ENCODE results near the gene NR6A1. TPM values are rescaled to one million over a fixed set of nuclear protein-coding genes. Genes with fewer than 3 reads are reported as not detected.

Gene NR6A1
- polyA plus RNA-seq, 2 of the 4 experiments (the other 2 are of a cell fraction): 1.7 to 3.3 TPM

DNA sequence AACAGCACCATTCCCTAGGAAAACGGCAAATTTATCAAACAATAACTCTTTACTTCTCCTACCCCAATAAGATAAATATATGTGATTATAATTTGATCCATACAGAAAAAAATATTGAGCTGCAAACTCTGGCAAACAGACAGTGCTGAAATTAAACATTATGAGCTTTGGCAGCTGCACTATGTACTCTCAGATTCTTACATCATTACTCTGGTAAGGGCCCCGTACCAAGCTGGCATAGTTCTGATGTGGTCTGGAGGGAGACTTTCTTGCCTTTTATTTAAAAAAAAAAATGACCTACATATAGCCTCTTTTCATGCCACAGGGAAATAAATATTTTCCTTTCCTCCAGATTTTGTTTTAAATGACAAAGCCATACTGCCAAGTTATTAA lies 95.0 kb downstream of the NR6A1 start:
- Histone ChIP-seq H3K9me3 (no peaks in the 10 kb centered on the region), H3K4me2 (no peak overlapping the region), H3K4me3 (no peak overlapping the region), H3K4me1 (peaks cover 16% of the 10 kb centered on the region; the same call in 2 of the 3 replicates), H3K27ac (no peak overlapping the region)
- TF ChIP-seq SMC3 (IDR thresholded peaks at IDR 0.05) (no peak), ZNF302 (CRISPR knock-in tag; IDR thresholded peaks at IDR 0.05) (no peak), PHF8 (IDR thresholded peaks at IDR 0.05; ENCODE audit: borderline replicate concordance, low read depth) (no peak), CBX8 (IDR thresholded peaks at IDR 0.05) (no peak), NR3C1 (IDR thresholded peaks at IDR 0.05) (no peak), EHMT2 (IDR thresholded peaks at IDR 0.05; ENCODE audit: low read depth) (no peak), JUNB (IDR thresholded peaks at IDR 0.05) (no peak), ESRRA (IDR thresholded peaks at IDR 0.05; ENCODE audit: borderline replicate concordance, low read length) (no peak), KDM5A (IDR thresholded peaks at IDR 0.05) (no peak), GATA3 (IDR thresholded peaks at IDR 0.05; ENCODE audit: borderline replicate concordance) (no peak), MAFK (IDR thresholded peaks at IDR 0.05; ENCODE audit: partially characterized antibody) (no peak), RNF2 (IDR thresholded peaks at IDR 0.05; ENCODE audit: borderline replicate concordance, low read depth) (no peak), RAD21 (conservative IDR thresholded peaks at IDR 0.05 in 1 of 2, IDR thresholded peaks at IDR 0.05 in 1 of 2) (no peak)
- 64% methylated on average over 2 of the region's 2 CpGs for WGBS (ENCODE audit: missing lambda C conversion rate)
- no peak for FAIRE-seq
- ATAC-seq: no peak
- ChIA-PET POLR2A (no interaction called here), CTCF (interaction anchor here (0.7 to 1.6 kb wide), 6 partner anchors 11 to 277 kb away, joined by 3 to 10 read pairs (median 4); no protein-coding TSS in a partner anchor)
- DNase-seq (ENCODE audit: low read depth in 1 of 2, low spot score in 1 of 2): no peak

- ATAC-seq (peak; percentile 47 to 67; a peak in 3 of 6 replicates), DNase-seq (ENCODE audit: low read depth in 1 of 2, low spot score in 1 of 2) (no peak), FAIRE-seq (no peak)
- 91% methylated on average over 6 of the region's 6 CpGs for WGBS (ENCODE audit: missing lambda C conversion rate)
- TF ChIP-seq, protein P1, sequence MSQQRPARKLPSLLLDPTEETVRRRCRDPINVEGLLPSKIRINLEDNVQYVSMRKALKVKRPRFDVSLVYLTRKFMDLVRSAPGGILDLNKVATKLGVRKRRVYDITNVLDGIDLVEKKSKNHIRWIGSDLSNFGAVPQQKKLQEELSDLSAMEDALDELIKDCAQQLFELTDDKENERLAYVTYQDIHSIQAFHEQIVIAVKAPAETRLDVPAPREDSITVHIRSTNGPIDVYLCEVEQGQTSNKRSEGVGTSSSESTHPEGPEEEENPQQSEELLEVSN (IDR thresholded peaks at IDR 0.05; ENCODE audit: borderline replicate concordance, low read depth): no peak
- TF ChIP-seq, protein P2, sequence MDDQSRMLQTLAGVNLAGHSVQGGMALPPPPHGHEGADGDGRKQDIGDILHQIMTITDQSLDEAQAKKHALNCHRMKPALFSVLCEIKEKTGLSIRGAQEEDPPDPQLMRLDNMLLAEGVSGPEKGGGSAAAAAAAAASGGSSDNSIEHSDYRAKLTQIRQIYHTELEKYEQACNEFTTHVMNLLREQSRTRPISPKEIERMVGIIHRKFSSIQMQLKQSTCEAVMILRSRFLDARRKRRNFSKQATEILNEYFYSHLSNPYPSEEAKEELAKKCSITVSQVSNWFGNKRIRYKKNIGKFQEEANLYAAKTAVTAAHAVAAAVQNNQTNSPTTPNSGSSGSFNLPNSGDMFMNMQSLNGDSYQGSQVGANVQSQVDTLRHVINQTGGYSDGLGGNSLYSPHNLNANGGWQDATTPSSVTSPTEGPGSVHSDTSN (IDR thresholded peaks at IDR 0.05): no peak
- TF ChIP-seq RARB (CRISPR knock-in tag; IDR thresholded peaks at IDR 0.05): no peak
- TF ChIP-seq HEYL (CRISPR knock-in tag; IDR thresholded peaks at IDR 0.05): no peak
- TF ChIP-seq POLR2A (IDR thresholded peaks at IDR 0.05; ENCODE audit: low read length): no peak
- ChIA-PET POLR2A (no interaction called here), CTCF (interaction anchor here (1.6 to 2.9 kb wide), 2 partner anchors 58 to 59 kb away, joined by 10 to 11 read pairs; no protein-coding TSS in a partner anchor)
- H3K4me3 ChIP-seq: no peak overlapping the region
- H3K9me3 ChIP-seq: no peaks in the 10 kb centered on the region
- H3K4me1 ChIP-seq: peaks cover 16% of the 10 kb centered on the region; the same call in 2 of the 3 replicates
- H3K4me2 ChIP-seq: no peak overlapping the region
- H3K27ac ChIP-seq: no peak overlapping the region
Measured at GRCh38 chr9:124675261-124676158, 95.6 kb downstream of the NR6A1 start.

DNA sequence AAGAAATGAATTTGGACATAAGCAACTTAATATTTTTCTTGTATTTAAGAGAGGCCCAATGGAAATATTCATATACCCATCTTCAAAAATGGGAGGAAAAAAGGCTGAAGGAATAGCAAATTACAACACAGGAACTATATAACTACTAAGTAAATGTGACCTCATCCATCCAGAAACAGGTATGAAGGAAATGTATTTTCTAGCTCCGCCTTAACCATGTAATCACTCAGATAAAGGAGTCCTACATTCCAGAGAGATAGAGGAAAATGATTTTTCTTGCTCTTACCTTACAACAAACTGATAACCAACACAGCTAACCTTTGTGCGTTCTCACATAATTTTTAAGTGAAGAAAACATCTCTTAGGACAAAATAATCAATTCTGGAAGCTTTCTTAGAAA lies 96.5 kb downstream of the NR6A1 start:
- ATAC-seq (no peak), FAIRE-seq (no peak), DNase-seq (ENCODE audit: low read depth in 1 of 2, low spot score in 1 of 2) (no peak)
- Histone ChIP-seq H3K4me3 (no peak overlapping the region), H3K9me3 (no peaks in the 10 kb centered on the region), H3K27ac (no peak overlapping the region), H3K4me1 (peaks cover 16% of the 10 kb centered on the region; the same call in 2 of the 3 replicates), H3K4me2 (no peak overlapping the region)
- WGBS (ENCODE audit: missing lambda C conversion rate): 94% methylated on average over 2 of the region's 2 CpGs
- CTCF ChIA-PET: interaction anchor here (0.9 to 2.9 kb wide), 6 partner anchors 13 to 123 kb away, joined by 3 to 11 read pairs (median 5); no protein-coding TSS in a partner anchor
- POLR2A ChIA-PET: interaction anchor here (1.2 kb wide), 1 partner anchor 14 kb away, joined by 4 read pairs; no protein-coding TSS in a partner anchor
- no peak for TF ChIP-seq HDAC2 (IDR thresholded peaks at IDR 0.05)
- no peak for TF ChIP-seq ESRRA (IDR thresholded peaks at IDR 0.05; ENCODE audit: borderline replicate concordance, low read length)
- no peak for TF ChIP-seq EHF (CRISPR knock-in tag; IDR thresholded peaks at IDR 0.05)
- TF ChIP-seq SREBF2 (IDR thresholded peaks at IDR 0.05): no peak
- TF ChIP-seq ZSCAN20 (CRISPR knock-in tag; IDR thresholded peaks at IDR 0.05): no peak
- no peak for TF ChIP-seq NPAS2 (CRISPR knock-in tag; IDR thresholded peaks at IDR 0.05; ENCODE audit: borderline replicate concordance)
- no peak for TF ChIP-seq HEYL (CRISPR knock-in tag; IDR thresholded peaks at IDR 0.05)
- TF ChIP-seq ZC3H11A (IDR thresholded peaks at IDR 0.05): no peak
- TF ChIP-seq FOSB (CRISPR knock-in tag; IDR thresholded peaks at IDR 0.05): no peak
- TF ChIP-seq EP300 (IDR thresholded peaks at IDR 0.05): no peak
- TF ChIP-seq, protein P3, sequence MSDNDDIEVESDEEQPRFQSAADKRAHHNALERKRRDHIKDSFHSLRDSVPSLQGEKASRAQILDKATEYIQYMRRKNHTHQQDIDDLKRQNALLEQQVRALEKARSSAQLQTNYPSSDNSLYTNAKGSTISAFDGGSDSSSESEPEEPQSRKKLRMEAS (IDR thresholded peaks at IDR 0.05): no peak
- TF ChIP-seq CBX2 (IDR thresholded peaks at IDR 0.05; ENCODE audit: borderline replicate concordance, low read depth): no peak
- TF ChIP-seq RNF2 (IDR thresholded peaks at IDR 0.05; ENCODE audit: borderline replicate concordance, low read depth): no peak
- TF ChIP-seq NR3C1 (IDR thresholded peaks at IDR 0.05): no peak
- no peak for TF ChIP-seq ZNF302 (CRISPR knock-in tag; IDR thresholded peaks at IDR 0.05)
- TF ChIP-seq, protein P4, sequence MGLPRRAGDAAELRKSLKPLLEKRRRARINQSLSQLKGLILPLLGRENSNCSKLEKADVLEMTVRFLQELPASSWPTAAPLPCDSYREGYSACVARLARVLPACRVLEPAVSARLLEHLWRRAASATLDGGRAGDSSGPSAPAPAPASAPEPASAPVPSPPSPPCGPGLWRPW (IDR thresholded peaks at IDR 0.05): no peak
- no peak for TF ChIP-seq SMC3 (IDR thresholded peaks at IDR 0.05)
- no peak for TF ChIP-seq MAFK (IDR thresholded peaks at IDR 0.05; ENCODE audit: partially characterized antibody)
- TF ChIP-seq GATA3 (IDR thresholded peaks at IDR 0.05; ENCODE audit: borderline replicate concordance): no peak

Data from A549 (cell line).